Effector CD4-positive, alpha-beta T cell (primary cell): ENCODE data around the gene KLF7.

ENCODE experiments used
- DNase-seq: peaks from one replicate; pipeline ENCODE4 v3.0.0-alpha.2; 2020

The KLF7 gene

GRCh38 chr2:207144173-207144785, 21.5 kb downstream of the KLF7 start:
- no peak for DNase-seq

- DNase-seq = peak; percentile 34
Observed at GRCh38 chr2:207143215-207144172, 22.3 kb downstream of the KLF7 start.

GRCh38 chr2:207142461-207142860, 23.3 kb downstream of the KLF7 start:
- no peak for DNase-seq

GRCh38 chr2:207141386-207141785, 24.4 kb downstream of the KLF7 start:
- DNase-seq = no peak

GRCh38 chr2:207140265-207140664, 25.5 kb downstream of the KLF7 start:
- no peak for DNase-seq

- DNase-seq = no peak
Observed at GRCh38 chr2:207139552-207139951, 26.2 kb downstream of the KLF7 start.

- DNase-seq = no peak
Observed at GRCh38 chr2:207138627-207139297, 27.0 kb downstream of the KLF7 start.

- no peak for DNase-seq
Observed at GRCh38 chr2:207137596-207138337, 28.0 kb downstream of the KLF7 start.

- DNase-seq = no peak
Observed at GRCh38 chr2:207136874-207137273, 28.9 kb downstream of the KLF7 start.

GRCh38 chr2:207135801-207136457, 29.8 kb downstream of the KLF7 start:
- no peak for DNase-seq

- DNase-seq = no peak
Observed at GRCh38 chr2:207135340-207135739, 30.4 kb downstream of the KLF7 start.

GRCh38 chr2:207133820-207134519, 31.8 kb downstream of the KLF7 start:
- no peak for DNase-seq

GRCh38 chr2:207133458-207133819, 32.3 kb downstream of the KLF7 start:
- DNase-seq = no peak

GRCh38 chr2:207132019-207132418, 33.7 kb downstream of the KLF7 start:
- DNase-seq = no peak

- no peak for DNase-seq
Observed at GRCh38 chr2:207131594-207131993, 34.2 kb downstream of the KLF7 start.

GRCh38 chr2:207130958-207131521, 34.7 kb downstream of the KLF7 start:
- DNase-seq = no peak

GRCh38 chr2:207129821-207130220, 35.9 kb downstream of the KLF7 start:
- no peak for DNase-seq

- DNase-seq = no peak
Observed at GRCh38 chr2:207128867-207129266, 36.9 kb downstream of the KLF7 start.

GRCh38 chr2:207126724-207127308, 38.9 kb downstream of the KLF7 start:
- DNase-seq = no peak

GRCh38 chr2:207123776-207124391, 41.9 kb downstream of the KLF7 start:
- DNase-seq = no peak
